Esophagus muscularis mucosa (tissue), 4 donors: ENCODE measurements around the gene MORC2. TPM values are rescaled to one million over a fixed set of nuclear protein-coding genes. Genes with fewer than 3 reads are reported as not detected.

Source experiments
- DNase-seq: peaks from one replicate; pipeline ENCODE4 v3.0.0-alpha.2; 2017; ENCODE audit errors: extremely low spot score
- H3K27ac ChIP-seq, 4 donors: fragments of 200-600 bp; sonication (generic); replicated peaks in 1 of 4; 1 replicate in 3 of 4; 2 replicates in 1 of 4; pipeline ENCODE4 v1.5.1; 2016 to 2019; ENCODE audit warnings: mild to moderate bottlenecking in 1 of 4
- H3K27me3 ChIP-seq, 4 donors: fragments of 200-600 bp; sonication (generic); one replicate each; pipeline versions ENCODE4 v1.5.1 to v1.6.0; 2016 to 2019
- H3K36me3 ChIP-seq, 4 donors: fragments of 200-600 bp; sonication (generic); one replicate each; pipeline ENCODE4 v1.5.1; 2016 to 2019
- H3K4me1 ChIP-seq, 4 donors: fragments of 200-600 bp; sonication (generic); one replicate each; pipeline ENCODE4 v1.5.1; 2016 to 2019
- H3K4me3 ChIP-seq, 4 donors: fragments of 200-600 bp; sonication (generic); 1 replicate in 2 of 4; 2 replicates in 2 of 4; pipeline ENCODE4 v1.5.1; 2016 to 2019; ENCODE audit warnings: mild to moderate bottlenecking in 4 of 4, moderate library complexity in 1 of 4
- H3K9me3 ChIP-seq, 4 donors: fragments of 200-600 bp; sonication (generic); 1 replicate in 3 of 4; 2 replicates in 1 of 4; pipeline ENCODE4 v1.5.1; 2016 to 2019
- CTCF ChIP-seq, 3 experiments: fragments of 200-600 bp in 2 of 3; fragments of 450-650 bp in 1 of 3; sonication (generic) in 2 of 3; IDR thresholded peaks; one replicate each; pipeline ENCODE4 v1.5.1; 2017 to 2019; ENCODE audit warnings: antibody characterized with exemption in 3 of 3, mild to moderate bottlenecking in 2 of 3, moderate library complexity in 1 of 3
- EP300 ChIP-seq: sonication (generic); formaldehyde crosslinking; IDR thresholded peaks from one replicate; pipeline ENCODE4 v1.6.1; 2017; ENCODE audit warnings: antibody characterized with exemption
- POLR2A ChIP-seq: fragments of 450-650 bp; IDR thresholded peaks from one replicate; pipeline ENCODE4 v1.6.1; 2017; ENCODE audit warnings: antibody characterized with exemption, moderate library complexity, mild to moderate bottlenecking, low read depth
- POLR2AphosphoS5 ChIP-seq, 2 donors: sonication (generic); formaldehyde crosslinking; IDR thresholded peaks; one replicate each; pipeline ENCODE4 v1.6.1; 2017; ENCODE audit warnings: antibody characterized with exemption in 2 of 2
- WGBS: methylation state at CpG from one replicate; pipeline ENCODE4 v1.1.5; 2018; 5-methylcytosine and 5-hydroxymethylcytosine counted together
- intact Hi-C: fragments of 100-400 bp; cut with DNase I; formaldehyde crosslinking; loops from one replicate; pipeline ENCODE4 v1.15.1; 2023
- total RNA-seq, 4 donors: library from RNA; depleted of rRNA; stranded (reverse); fragments of >200 nt; gene quantifications; one replicate each; pipeline versions ENCODE4 v1.1.0 to v1.2.1, GENCODE V29; 2016

Gene MORC2
- total RNA-seq, 4 donors from 2014 or later: 19.5 to 28.8 (median 23.8) TPM

- intact Hi-C loops: no loop called here
- TF ChIP-seq EP300 (no peak), POLR2AphosphoS5 (IDR thresholded peaks at IDR 0.05) (no peak), CTCF (IDR thresholded peaks at IDR 0.05) (no peak), POLR2A (no peak)
- Histone ChIP-seq H3K4me1 (peaks cover 0 to 11% (median 0%) of the 10 kb centered on the region in 4 donors), H3K36me3 (peaks cover 76 to 100% (median 97%) of the 10 kb centered on the region in 4 donors), H3K27me3 (no peaks in the 10 kb centered on the region), H3K4me3 (no peak overlapping the region), H3K27ac (no peak overlapping the region), H3K9me3 (no peaks in the 10 kb centered on the region)
- no peak for DNase-seq
- 92% methylated on average over 4 of the region's 4 CpGs for WGBS
Observed at GRCh38 chr22:30931541-30932300, 36.9 kb downstream of the MORC2 start.

GRCh38 chr22:30930228-30930627, 38.3 kb downstream of the MORC2 start:
- no peak for DNase-seq
- TF ChIP-seq POLR2A: no peak
- no peak for TF ChIP-seq EP300
- no peak for TF ChIP-seq POLR2AphosphoS5 (IDR thresholded peaks at IDR 0.05)
- no peak for TF ChIP-seq CTCF (IDR thresholded peaks at IDR 0.05)
- Histone ChIP-seq H3K27me3 (no peaks in the 10 kb centered on the region), H3K36me3 (peaks cover 65 to 100% (median 97%) of the 10 kb centered on the region in 4 donors), H3K4me1 (peaks cover 0 to 11% (median 0%) of the 10 kb centered on the region in 4 donors), H3K27ac (no peak overlapping the region), H3K9me3 (no peaks in the 10 kb centered on the region), H3K4me3 (no peak overlapping the region)
- WGBS: 67% methylated on average over 3 of the region's 3 CpGs
- intact Hi-C loops: no loop called here

GRCh38 chr22:30928401-30928800, 40.2 kb downstream of the MORC2 start:
- TF ChIP-seq CTCF (IDR thresholded peaks at IDR 0.05) (no peak), POLR2A (no peak), EP300 (no peak), POLR2AphosphoS5 (IDR thresholded peaks at IDR 0.05) (no peak)
- no peaks in the 10 kb centered on the region for H3K9me3 ChIP-seq
- H3K27ac ChIP-seq: no peak overlapping the region
- no peak for DNase-seq
- no peaks in the 10 kb centered on the region for H3K27me3 ChIP-seq
- intact Hi-C loops: no loop called here
- H3K4me1 ChIP-seq: peaks cover 0 to 11% (median 0%) of the 10 kb centered on the region in 4 donors
- H3K4me3 ChIP-seq: no peak overlapping the region
- 96% methylated on average over 6 of the region's 6 CpGs for WGBS
- H3K36me3 ChIP-seq: peaks cover 48 to 98% (median 82%) of the 10 kb centered on the region in 4 donors

GRCh38 chr22:30927806-30928205, 40.8 kb downstream of the MORC2 start:
- peaks cover 0 to 11% (median 0%) of the 10 kb centered on the region in 4 donors for H3K4me1 ChIP-seq
- peaks cover 43 to 95% (median 76%) of the 10 kb centered on the region in 4 donors for H3K36me3 ChIP-seq
- H3K9me3 ChIP-seq: no peaks in the 10 kb centered on the region
- no peak overlapping the region for H3K4me3 ChIP-seq
- no peak for DNase-seq
- TF ChIP-seq EP300 (no peak), POLR2A (no peak)
- intact Hi-C loops: no loop called here
- 100% methylated on average over 1 of the region's 10 CpGs for WGBS
- H3K27ac ChIP-seq: no peak overlapping the region
- no peaks in the 10 kb centered on the region for H3K27me3 ChIP-seq

GRCh38 chr22:30926706-30927105, 41.9 kb downstream of the MORC2 start:
- Histone ChIP-seq H3K4me1 (peaks cover 0 to 18% (median 6%) of the 10 kb centered on the region in 4 donors), H3K27ac (no peak overlapping the region), H3K9me3 (no peaks in the 10 kb centered on the region), H3K4me3 (no peak overlapping the region), H3K27me3 (no peaks in the 10 kb centered on the region), H3K36me3 (peaks cover 32 to 84% (median 65%) of the 10 kb centered on the region in 4 donors)
- intact Hi-C loops: no loop called here
- TF ChIP-seq EP300: no peak
- no peak for TF ChIP-seq CTCF (IDR thresholded peaks at IDR 0.05)
- no peak for TF ChIP-seq POLR2A
- DNase-seq: no peak
- WGBS: 81% methylated on average over 4 of the region's 4 CpGs
